ENCODE measurements around the gene SLC8A1.

SLC8A1 gene

DNA sequence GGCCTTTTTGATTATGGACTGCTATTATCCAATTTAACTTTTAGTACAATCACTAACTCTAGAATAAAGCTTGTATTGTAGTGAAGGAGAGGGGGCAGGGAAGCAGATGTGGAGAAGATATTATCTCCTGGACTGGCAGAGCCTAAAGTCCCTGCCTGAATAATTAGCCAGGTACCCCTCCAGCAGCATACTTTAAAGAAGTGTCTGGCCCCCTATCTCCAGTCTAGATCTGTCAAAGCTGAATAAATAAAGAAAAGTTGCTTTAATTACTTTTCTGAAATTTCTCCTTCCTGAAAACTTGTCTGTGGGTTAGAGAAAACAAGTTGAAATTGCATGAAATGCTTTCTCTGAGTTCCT lies 258.2 kb downstream of the SLC8A1 start:
- no peak for DNase-seq (ENCODE audit: low read depth in 2 of 2)

DNA sequence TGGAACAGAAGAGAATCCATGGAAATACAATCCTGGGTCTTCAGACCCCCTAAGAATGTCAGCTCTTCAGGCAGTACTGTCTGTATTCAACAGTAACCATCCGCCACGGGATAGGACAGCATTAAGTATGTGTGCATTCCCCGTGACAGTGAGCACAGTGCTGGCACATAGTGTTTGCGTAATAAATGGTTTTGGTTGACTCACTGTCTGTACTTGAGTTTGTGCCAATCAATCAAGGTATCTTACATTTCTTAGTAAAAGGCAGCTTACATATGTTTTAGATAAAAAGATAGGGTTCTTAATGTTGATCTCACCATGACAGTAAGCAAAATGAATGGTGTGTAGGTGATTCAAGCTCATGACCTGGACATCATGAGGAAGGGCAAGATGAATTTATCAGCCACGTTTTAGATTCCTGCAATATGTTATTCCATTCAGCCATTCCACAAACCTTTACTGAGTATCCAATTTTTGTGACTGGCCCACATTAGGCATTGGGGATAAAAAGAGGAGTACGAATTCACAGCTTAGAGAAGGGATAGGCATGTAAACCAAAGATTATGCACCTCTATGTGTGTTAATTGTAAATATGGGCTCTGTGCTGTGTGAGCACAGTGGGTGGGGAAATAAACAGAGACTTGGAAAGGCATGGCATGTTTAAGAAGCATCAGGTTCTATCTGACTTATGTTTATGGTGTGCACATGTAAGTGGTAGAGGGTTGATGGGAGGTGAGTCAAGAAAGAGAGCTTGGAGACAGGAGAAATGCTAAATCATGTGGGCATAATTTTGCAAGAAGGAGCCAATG lies 258.8 kb downstream of the SLC8A1 start:
- no peak for DNase-seq (ENCODE audit: low read depth in 2 of 2)

DNA sequence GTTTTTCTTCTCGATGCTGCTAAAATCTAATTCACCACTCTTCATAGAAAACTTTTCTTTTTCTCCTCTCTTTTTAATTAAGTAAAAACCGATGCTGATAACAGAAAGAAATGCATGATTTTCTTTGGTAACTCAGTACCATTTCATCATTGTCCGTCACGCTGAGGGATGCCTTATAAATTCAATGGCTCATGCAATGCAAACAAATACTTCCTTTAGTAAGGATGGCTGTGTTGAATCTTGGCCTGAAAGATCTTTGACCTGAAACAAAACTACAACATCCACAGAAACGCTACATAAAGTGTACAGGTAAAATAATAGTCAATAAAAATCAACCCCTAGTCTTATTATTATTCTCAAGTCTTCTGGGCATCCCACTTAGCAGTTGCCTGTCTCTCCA lies 261.4 kb downstream of the SLC8A1 start:
- DNase-seq (ENCODE audit: low read depth in 2 of 2): no peak

DNA sequence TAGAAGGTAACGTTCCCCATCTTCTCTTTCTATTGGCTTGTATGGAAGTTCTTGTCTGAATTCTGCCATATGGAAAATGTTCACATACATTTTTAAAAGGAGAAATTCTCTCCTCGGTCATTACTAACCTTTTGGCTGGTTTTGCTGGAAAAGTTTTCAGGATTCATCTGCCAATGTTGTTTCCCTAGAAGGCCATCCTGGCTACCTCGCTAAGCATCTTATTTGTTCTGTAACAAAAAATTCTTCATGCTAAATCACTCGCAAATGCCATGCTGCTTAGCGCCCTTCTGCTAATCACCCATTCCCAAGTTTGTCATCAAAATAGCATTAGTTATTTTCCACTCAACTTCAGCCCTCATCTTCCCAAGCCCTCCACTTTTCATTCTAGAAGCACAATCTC lies 262.0 kb downstream of the SLC8A1 start:
- DNase-seq (ENCODE audit: low read depth in 2 of 2): no peak

DNA sequence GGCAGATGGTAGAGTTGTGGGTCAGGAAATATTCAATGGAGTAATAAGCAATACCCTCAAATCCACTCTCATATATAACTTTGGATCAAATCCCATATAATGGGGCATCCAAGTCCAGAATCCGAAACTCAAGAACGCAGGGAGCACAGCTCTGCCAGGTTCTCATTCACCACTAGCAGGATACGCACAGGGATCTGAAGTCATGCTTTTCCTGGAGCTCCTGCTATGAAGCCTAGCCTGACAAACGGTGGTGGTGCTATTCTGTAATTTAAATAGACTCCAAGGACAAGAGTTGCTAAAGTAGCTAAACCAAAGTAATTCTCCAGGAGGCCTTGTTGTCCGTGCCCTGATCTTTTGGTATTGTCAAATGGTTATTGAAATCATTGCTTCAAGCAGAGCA lies 264.8 kb downstream of the SLC8A1 start:
- DNase-seq (ENCODE audit: low read depth in 2 of 2): no peak

DNA sequence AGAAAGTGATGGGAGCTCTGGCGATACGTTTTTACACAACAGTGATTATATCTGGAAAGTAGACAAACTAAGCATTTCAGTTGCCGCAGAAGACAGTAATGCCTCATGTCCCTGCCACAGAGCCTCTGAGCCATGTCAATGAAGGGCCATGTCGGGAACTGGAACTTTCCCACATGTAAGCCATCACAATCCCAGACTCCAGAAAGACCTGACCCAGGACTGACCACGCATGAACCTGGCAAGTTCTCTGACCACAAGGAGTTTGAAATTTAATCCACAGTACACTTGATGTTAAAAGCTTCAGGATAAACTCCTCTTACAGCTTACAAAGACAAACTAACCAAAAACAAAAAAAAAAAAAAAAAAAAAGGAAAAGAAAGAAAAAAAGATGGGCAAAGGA lies 267.3 kb downstream of the SLC8A1 start:
- no peak for DNase-seq (ENCODE audit: low read depth in 2 of 2)

DNA sequence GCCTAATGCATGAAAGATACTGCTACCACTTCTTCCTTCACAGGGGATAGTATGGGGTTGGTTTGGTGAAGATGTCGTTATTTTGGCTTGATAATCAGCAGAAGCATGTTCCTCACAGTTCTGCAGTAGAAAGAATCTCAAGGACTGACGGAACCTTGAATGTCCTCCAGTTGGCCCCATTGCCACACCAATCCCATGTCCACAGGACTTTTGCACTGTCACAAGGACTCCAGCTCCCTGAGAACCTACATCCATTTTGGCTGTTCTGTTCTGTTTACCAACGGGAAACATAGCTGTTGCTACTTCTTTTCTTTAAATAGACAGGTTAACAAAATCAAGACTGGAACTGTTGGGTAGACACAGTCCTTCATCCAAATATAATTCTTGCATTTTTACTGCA lies 270.0 kb downstream of the SLC8A1 start:
- no peak for DNase-seq (ENCODE audit: low read depth in 2 of 2)

DNA sequence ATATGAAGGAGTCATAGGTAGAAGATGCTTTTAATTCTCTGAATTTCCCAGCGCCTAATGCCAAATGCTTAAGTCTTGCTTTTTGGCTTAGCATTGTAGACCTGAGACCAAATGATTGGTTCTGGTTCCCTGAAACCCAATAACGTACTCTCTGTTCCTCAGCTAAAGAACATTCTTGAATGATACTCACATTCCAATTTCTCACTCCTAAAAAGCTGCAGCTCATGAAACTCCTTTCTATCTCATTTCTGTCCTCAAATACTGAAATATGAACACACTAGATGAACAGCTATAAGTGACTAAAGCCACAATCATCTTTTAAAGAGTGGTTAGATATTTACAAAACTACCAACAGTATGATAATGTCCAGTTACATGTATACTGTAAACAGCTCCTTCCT lies 272.1 kb downstream of the SLC8A1 start:
- no peak for DNase-seq (ENCODE audit: low read depth in 2 of 2)

DNA sequence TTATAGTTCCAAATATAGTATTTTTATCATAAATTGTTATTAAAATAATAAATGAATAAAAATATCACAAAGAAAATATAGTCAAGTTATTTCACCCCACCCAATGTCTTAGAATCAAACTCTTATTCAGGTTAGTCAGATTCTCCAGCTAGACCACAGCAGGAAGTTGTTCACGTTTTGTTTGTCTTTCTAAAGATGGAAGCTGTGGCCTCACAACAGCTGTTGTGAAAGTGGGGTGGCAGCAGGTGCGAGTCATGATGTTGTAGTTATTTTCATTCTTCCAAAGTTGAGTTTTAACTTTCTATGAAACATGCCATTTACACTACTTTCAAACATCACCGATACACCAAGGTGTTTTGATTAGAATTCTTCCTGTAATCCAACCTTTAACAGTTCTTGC lies 272.9 kb downstream of the SLC8A1 start:
- no peak for DNase-seq (ENCODE audit: low read depth in 2 of 2)

DNA sequence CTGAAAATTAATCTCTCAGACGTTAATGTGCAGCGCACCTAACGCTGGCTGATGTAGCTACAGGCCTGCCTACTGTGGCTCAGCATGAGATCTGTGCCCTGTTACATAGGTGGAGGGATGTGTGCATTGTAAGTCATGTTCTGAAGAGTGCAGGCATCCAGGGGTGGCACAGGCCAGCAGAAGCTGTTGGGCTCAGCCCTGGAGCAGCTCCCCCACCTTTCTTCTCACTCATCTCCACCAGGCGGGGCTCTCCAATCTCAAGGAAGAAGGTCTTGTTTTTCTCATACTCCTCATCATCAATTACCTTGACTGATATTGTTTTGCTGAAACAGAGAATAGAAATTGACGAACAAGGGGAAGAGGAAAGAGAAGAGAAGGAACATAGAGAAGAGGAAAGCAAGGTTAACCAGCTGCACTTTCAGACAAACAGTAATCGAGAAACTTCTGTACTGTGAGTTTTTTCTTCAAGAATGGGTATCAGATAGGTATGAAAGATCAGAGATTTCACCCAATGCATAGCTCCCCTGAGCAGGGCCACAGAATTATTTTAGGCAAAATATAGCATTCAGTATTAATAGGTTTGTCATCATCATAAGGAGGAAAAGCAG lies 273.6 kb downstream of the SLC8A1 start:
- no peak for DNase-seq (ENCODE audit: low read depth in 2 of 2)

DNA sequence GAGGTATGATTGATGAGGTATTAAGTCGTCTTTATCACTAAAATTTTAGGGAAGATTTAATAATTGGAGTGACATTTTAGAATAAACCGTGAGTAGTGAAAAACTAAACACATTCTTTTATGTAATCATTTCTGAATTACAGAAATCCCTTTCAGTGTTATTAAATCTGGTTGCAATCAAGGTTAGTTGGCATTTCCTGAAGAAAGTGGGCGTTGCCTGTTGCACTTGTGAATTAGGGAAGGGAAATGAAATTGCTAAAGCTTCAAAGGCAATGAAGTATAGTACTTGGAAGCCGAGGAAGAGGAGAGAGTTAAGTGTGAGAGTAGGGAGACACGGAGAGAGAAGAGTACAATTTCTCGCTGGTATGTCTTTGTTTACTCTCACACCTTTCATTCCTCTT lies 274.5 kb downstream of the SLC8A1 start:
- no peak for DNase-seq (ENCODE audit: low read depth in 2 of 2)

DNA sequence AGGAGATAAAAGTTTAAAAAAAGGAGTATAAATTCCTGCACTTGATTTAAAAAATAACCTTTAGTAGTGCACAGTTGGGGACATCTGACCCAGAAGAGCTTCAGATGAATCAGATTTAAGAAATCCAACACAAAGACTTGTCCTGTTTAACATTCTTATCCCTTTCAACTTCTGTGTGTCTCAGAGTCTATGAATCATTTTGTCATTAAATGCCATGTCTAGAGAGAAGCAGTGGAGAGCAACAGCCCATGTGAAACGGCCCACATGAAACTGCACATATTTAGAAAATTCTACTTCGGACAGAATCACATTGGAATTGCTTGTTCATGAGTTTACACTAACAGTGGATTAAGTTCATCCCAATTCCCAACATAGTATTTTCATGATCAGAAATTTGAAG lies 278.6 kb downstream of the SLC8A1 start:
- no peak for DNase-seq (ENCODE audit: low read depth in 2 of 2)

DNA sequence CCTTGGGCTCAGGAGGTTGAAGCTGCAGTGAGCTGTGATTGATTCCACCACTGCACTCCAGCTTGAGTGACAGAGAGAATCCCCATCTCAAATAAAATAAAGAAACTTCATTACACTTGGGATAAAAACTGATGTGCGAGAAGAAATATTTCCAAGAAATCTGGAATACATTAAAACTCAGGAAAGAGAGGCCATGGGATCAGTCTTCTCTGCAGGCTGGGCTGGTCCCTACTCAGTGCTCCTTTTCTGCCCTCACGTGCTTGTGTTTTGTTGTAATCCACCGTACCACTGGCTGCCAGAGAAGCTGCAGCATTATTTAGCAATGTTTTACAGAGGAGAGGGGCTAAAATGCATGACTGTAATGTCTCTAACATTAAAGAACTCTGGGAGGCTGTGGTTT lies 282.0 kb downstream of the SLC8A1 start:
- DNase-seq (ENCODE audit: low read depth in 2 of 2): no peak

DNA sequence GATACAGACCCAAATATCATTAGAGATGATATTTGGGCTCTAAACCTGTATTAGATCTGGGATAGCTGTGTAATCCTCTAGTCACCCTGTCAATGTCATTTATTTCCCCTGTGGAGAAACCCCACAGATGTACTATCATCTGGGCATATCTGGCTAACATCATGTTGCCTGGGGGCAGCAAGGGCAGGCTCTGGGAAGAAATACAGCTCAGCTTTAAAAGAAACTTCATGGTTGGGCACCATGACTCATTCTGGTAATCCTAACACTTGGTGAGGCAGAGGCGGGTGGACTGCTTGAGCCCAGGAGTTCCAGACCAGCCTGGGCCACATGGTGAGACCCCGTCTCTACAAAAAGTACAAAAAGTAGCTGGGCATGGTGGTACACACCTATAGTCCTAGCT lies 282.5 kb downstream of the SLC8A1 start:
- no peak for DNase-seq (ENCODE audit: low read depth in 2 of 2)

DNA sequence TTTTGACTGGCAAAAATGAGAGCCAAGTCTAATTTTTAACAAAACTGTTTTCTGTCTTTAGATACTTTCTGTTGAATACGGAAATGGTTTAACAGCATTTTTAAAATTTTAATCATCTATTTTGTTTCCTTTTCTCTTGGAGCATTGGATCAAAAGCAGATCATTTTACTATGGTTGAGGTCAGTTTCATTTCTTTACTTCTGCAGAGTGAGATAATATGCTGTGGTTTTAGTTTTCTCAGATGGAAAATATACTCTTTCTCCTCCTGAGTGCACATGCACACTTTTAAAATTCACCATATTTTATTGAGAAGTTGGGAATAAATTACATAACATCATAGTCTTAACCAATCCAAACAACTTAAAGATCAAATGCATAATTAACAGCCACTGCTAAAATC lies 283.3 kb downstream of the SLC8A1 start:
- no peak for DNase-seq (ENCODE audit: low read depth in 2 of 2)

DNA sequence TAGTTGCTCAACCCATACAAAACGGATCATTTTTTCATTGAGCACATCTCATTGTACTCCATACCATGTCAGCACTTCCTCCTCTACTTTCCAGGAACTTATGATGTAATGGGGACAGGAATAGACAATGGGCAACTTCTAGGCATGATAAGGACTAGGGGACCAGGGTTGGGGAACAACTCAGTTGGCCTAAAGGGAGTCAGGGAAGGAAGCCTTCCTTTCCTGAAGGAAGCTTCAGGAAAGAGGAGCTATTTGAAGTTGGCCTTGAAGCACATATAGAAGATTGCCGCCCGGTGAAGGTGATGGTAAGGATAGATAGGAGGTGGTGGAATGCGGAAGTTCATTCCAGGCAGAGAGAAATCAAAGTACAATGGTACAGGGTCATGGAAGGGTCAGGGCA lies 283.9 kb downstream of the SLC8A1 start:
- no peak for DNase-seq (ENCODE audit: low read depth in 2 of 2)

DNA sequence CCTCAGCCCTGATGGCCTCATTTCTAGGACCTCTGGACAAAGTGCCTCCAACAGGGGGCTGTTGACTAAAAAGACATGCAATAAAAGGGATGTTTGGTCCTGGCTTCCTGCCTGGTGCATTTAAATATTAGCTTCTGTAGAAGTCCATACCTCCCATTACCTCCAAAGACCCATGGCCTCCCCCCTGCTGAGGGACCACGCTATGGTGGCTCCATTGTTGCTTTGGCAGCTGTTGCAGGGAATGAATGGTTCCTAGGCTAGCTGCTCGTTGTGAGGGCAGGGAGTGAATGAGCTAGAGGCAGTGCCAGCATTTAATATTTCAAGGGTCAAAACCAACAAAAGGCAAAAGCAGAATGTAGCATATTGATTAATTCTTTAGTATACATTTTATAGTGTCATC lies 285.9 kb downstream of the SLC8A1 start:
- DNase-seq (ENCODE audit: low read depth in 2 of 2): no peak

DNA sequence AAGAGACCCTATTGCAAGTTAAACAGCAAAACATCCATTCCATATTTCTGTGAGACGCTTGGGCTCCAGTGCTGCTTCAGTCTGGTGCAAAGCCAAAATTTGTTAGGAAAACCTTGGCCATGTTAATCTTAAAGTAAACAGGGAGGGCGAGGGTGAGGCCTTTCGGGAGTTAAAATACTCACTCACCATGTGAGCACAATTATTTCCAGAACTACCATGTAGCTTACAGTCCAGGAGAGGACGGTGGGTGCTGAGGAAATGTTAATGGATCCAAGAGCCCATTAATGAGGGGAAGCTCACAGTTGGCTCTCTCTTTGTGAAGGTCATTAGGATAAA lies 286.4 kb downstream of the SLC8A1 start:
- DNase-seq (ENCODE audit: low read depth in 2 of 2): no peak

DNA sequence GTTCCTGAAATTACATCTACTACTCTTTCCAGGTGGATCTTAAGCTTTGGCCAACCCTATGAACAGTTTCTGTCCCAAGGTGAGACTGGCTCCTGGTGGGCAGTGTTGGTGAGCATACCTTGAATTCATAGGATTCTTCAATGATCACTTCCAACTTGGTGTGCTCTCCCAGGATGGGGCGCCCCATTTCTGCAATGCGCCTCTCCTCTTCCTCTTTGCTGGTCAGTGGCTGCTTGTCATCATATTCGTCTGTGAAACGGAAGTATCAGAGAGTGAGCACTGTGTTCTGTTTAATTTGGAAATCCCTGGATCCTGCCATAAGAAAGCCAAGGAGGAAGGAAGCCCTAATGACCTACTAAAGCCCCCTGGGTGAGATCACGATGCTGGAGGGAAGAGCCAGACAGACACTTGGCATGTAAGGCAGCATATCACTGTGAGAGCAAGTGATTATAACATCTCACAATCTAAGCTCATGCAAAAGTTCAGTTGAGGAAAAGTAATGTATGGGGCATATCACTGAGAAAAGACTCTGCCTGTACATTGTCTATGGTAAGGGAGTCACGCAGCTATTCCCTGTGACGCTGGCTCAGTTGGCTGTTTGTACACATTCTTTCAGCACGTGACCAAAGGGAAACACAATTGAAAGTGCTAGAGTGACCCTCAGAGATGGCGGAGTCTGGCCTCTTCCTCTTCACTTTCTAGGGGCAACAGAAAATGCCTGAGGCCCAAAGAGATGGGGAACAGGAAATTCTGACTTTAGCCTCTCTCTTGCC lies 287.0 kb downstream of the SLC8A1 start:
- DNase-seq (ENCODE audit: low read depth in 2 of 2): no peak

DNA sequence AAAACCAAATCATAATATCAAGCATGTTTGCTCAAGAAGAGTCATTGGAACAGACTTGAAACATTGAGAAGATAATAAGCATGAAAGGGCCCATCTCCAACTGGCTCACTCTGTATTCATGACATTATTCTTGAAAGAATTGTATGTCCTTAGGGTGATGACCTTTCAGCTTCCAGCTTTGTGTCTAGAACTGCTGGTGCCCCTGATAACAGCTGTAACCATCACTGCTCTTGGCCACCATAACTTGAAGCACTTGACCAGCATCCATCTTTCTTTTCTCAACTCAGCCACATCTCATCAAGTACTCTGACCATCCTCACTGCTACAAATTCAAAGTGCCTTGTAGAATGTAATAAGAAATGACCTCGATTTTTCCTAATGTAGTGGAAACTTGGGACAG lies 289.9 kb downstream of the SLC8A1 start:
- no peak for DNase-seq (ENCODE audit: low read depth in 2 of 2)

DNA sequence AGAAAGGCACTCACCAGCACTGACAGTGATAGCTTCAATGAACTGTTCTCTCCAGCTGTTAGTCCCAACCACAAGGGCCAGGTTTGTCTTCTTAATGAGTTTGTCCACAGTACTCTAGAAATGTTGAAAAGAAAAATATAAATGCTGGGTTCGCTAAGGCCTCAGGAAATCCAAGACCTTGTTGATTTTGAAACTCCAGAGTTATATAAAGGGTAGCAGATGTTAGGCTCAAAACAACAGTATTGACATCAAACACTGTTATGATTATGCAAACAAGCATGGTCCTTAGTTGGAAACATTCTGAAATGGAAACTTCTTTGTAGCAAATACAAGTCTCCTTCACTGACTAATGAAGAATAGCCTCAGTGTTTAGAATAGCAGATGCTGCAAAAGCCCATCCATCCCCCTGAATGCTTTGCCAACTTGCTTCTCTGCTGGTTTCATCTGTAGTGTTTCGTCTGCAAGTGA lies 291.1 kb downstream of the SLC8A1 start:
- DNase-seq (ENCODE audit: low read depth in 2 of 2): no peak

DNA sequence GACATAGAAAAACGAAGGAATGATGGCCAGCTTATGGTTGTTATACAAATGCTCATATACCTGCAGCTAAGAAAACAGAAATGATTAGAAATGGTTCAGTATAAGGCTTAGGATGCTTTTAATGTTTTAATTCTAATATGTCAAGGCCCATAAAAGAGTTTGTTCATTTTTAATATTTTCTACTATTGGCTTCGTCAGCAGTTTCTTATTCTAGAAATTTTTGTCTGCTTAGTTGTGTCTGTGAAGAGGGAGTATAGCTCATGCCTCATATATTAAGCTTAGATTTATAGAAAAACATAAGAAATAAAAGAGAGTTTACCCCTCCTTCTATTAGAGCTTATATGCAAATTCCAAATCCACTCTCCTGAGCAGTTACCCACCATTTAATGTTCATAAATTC lies 292.6 kb downstream of the SLC8A1 start:
- no peak for DNase-seq (ENCODE audit: low read depth in 2 of 2)

DNA sequence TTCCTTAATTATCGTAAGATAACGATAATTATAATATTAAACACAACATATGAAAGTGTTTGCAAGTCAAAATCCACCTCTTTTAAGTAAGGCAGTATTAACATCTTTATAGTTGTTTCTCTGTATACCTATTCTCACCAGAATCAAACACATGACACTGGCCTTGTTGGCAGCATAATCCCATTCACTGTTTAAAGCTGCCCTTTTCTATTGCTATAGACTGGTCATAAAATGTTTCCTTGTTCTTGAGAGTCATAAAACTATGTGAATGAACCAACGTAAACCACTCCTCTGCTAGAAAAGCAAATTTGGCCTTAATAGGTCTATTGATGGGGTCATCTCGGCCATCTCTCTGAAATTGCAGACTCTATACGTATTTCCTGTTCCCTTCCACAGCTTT lies 293.1 kb downstream of the SLC8A1 start:
- no peak for DNase-seq (ENCODE audit: low read depth in 2 of 2)

Measured in stimulated activated CD4-positive, alpha-beta T cell treated with anti-CD3 and anti-CD28 coated beads, Interleukin-15, amount 100 ng/mL, for 48 hours (primary cell).